ENCODE results near the gene KIAA1217.

KIAA1217 gene

GRCh38 chr10:24496906-24497305 is 288.0 kb downstream of the KIAA1217 start:
- ChIA-PET POLR2A (no interaction called here), CTCF (no interaction called here)
- no peak for TF ChIP-seq ZNF677 (tag by site-specific recombination; IDR thresholded peaks at IDR 0.05)
- no peak for TF ChIP-seq ZNF140 (tag by site-specific recombination; IDR thresholded peaks at IDR 0.05)
- TF ChIP-seq ZNF513 (tag by site-specific recombination; IDR thresholded peaks at IDR 0.05): no peak
- no peak for TF ChIP-seq ZIC2 (tag by site-specific recombination; IDR thresholded peaks at IDR 0.05)
- no peak for TF ChIP-seq ZNF837 (tag by site-specific recombination; IDR thresholded peaks at IDR 0.05)
- TF ChIP-seq GFI1B (tag by site-specific recombination; IDR thresholded peaks at IDR 0.05): no peak
- no peak for TF ChIP-seq ZNF266 (tag by site-specific recombination; IDR thresholded peaks at IDR 0.05; ENCODE audit: low read depth)
- no peak for TF ChIP-seq ZNF23 (tag by site-specific recombination; IDR thresholded peaks at IDR 0.05; ENCODE audit: borderline replicate concordance)
- TF ChIP-seq ZNF157 (tag by site-specific recombination; IDR thresholded peaks at IDR 0.05): no peak
- TF ChIP-seq ZBTB49 (tag by site-specific recombination; IDR thresholded peaks at IDR 0.05; ENCODE audit: low read depth): no peak
- no peak for TF ChIP-seq ZNF510 (tag by site-specific recombination; IDR thresholded peaks at IDR 0.05; ENCODE audit: insufficient replicate concordance)
- no peak for TF ChIP-seq ZNF792 (tag by site-specific recombination; IDR thresholded peaks at IDR 0.05)
- no peak for TF ChIP-seq ZNF354C (tag by site-specific recombination; IDR thresholded peaks at IDR 0.05; ENCODE audit: borderline replicate concordance, low read depth)
- no peak for TF ChIP-seq ZNF626 (tag by site-specific recombination; IDR thresholded peaks at IDR 0.05)
- no peak for TF ChIP-seq ZFP69B (tag by site-specific recombination; IDR thresholded peaks at IDR 0.05)
- no peak for TF ChIP-seq ZNF747 (tag by site-specific recombination; IDR thresholded peaks at IDR 0.05)
- no peak for TF ChIP-seq YY1 (tag by site-specific recombination; IDR thresholded peaks at IDR 0.05)
- no peak for TF ChIP-seq ZNF280D (tag by site-specific recombination; IDR thresholded peaks at IDR 0.05)
- TF ChIP-seq ZNF239 (tag by site-specific recombination; IDR thresholded peaks at IDR 0.05): no peak
- TF ChIP-seq, protein P1, sequence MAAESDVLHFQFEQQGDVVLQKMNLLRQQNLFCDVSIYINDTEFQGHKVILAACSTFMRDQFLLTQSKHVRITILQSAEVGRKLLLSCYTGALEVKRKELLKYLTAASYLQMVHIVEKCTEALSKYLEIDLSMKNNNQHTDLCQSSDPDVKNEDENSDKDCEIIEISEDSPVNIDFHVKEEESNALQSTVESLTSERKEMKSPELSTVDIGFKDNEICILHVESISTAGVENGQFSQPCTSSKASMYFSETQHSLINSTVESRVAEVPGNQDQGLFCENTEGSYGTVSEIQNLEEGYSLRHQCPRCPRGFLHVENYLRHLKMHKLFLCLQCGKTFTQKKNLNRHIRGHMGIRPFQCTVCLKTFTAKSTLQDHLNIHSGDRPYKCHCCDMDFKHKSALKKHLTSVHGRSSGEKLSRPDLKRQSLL (tag by site-specific recombination; IDR thresholded peaks at IDR 0.05): no peak
- Histone ChIP-seq H3K36me3 (ENCODE audit: control insufficient read depth in 2 of 2, insufficient read depth in 1 of 2, low read length in 2 of 2) (no peaks in the 10 kb centered on the region), H3K9me3 (ENCODE audit: control insufficient read depth, insufficient read depth, low read depth, low read length) (no peaks in the 10 kb centered on the region), H3K4me3 (ENCODE audit: low read depth, low read length) (no peak overlapping the region), H3K27ac (ENCODE audit: extremely low read depth, low read depth, low read length) (no peak overlapping the region), H3K4me1 (ENCODE audit: control insufficient read depth, insufficient read depth, low read length) (no peaks in the 10 kb centered on the region)
